GM12865 (cell line): Measurements from ENCODE around the gene KBTBD6.
"Not testable (repeated sequence)": the region's sequence is repeated elsewhere in the genome, so short reads cannot be mapped to it uniquely, and the experiment has no call there.

Experiments used
- DNase-seq: peaks from one replicate; pipeline ENCODE4 v3.0.0; 2010; ENCODE audit warnings: low read depth
- H3K4me3 ChIP-seq: 2 replicates; pipeline ENCODE4 v1.5.1; 2011; ENCODE audit warnings: mild to moderate bottlenecking, low read depth, low read length, control low read depth
- TF ChIP-seq, protein P1 (sequence below): IDR thresholded peaks from 2 replicates; pipeline ENCODE4 v1.5.1; 2011; ENCODE audit warnings: low read length, control low read depth, low read depth, inconsistent platforms; ENCODE audit not compliant: insufficient read depth; ENCODE audit errors: missing control alignments

The KBTBD6 gene

DNA sequence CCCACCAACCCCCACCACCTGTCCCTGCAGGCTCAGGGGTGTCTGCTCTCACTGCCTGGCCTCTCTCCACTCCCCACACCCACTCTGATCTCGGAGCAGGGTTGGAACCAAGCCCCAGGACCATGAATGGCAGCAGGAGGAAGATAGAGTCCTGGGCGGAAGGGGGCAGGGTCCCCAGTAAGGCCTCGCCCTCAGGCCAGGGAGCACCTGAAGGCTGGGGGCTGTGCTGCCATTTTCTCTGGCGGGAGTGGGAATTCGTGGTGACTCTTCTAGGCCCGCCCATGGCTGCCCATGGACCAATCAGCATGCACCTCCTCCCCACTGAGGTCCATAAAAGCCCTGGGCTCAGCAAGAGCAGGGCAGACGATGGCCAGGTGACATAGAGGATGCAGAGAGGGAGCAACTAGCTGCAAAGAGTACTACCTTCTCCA, 25.0 kb downstream of the KBTBD6 start:
- no peak overlapping the region for H3K4me3 ChIP-seq
- TF ChIP-seq, protein P1, sequence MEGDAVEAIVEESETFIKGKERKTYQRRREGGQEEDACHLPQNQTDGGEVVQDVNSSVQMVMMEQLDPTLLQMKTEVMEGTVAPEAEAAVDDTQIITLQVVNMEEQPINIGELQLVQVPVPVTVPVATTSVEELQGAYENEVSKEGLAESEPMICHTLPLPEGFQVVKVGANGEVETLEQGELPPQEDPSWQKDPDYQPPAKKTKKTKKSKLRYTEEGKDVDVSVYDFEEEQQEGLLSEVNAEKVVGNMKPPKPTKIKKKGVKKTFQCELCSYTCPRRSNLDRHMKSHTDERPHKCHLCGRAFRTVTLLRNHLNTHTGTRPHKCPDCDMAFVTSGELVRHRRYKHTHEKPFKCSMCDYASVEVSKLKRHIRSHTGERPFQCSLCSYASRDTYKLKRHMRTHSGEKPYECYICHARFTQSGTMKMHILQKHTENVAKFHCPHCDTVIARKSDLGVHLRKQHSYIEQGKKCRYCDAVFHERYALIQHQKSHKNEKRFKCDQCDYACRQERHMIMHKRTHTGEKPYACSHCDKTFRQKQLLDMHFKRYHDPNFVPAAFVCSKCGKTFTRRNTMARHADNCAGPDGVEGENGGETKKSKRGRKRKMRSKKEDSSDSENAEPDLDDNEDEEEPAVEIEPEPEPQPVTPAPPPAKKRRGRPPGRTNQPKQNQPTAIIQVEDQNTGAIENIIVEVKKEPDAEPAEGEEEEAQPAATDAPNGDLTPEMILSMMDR, result no peak
- no peak for DNase-seq

DNA sequence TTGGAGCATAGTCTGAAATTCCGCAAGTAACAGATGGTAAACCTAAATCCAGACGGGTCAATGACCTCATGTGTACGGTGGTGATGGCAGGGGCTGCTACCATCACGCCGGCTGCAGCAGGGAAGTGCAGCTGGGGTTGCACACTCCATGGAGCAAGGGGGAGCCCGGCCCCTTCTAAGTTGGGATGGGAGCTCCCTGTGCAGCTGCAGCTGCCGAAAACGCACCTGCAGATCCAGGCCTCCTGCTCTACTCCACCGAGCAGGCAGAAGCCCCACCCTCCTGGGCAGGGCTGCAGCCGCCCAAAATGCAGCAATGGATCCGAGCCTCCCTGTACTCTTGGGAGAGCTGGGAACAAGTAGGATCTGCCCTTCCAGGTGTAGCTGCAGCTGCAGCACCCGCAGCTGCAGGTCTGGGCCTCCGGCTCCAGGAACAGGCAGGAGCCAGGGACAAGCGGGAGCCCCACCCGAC, 25.5 kb downstream of the KBTBD6 start:
- TF ChIP-seq, protein P1, result no peak
- DNase-seq, result no peak
- no peak overlapping the region for H3K4me3 ChIP-seq

DNA sequence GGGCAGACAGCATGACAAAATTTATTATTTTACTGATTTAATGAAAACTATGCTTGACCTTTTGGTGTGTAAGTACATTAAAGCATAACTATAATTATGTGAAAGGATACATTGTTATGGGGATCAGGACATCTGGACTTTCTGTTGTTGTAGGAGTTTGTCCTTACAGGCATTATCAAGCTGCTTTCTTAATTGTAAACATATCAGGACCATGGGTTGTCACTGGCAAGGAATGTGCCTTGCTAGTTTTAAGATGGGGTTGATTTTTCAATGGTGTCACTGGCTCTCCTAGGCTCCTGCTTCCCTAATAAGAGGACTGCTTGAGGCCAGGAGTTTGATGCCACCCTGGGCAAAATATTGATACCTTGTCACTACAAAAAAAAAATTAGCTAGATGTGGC, 32.6 kb downstream of the KBTBD6 start:
- TF ChIP-seq, protein P1, result no peak
- DNase-seq, result no peak
- no peak overlapping the region for H3K4me3 ChIP-seq

DNA sequence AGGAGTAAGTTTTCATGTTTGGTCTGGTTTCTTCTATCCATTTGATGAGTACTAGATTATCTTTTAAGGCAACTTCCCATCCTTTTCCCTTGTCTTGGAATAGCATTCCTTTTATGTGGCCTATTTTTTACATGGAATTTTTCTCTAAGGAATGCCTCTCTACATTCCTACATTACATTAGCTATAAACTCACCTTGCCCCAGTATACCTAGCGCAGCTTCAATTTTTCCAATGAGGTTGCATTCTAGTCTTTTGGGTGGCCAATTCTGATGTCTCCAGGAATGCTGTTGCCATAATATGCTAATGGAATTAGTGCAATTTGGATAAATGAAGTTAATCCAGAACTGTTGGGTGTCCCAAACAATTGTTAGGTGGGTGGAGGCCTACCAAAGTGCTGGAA, 33.8 kb downstream of the KBTBD6 start:
- H3K4me3 ChIP-seq, result no peak overlapping the region
- TF ChIP-seq, protein P1, result no peak
- DNase-seq, result no peak

DNA sequence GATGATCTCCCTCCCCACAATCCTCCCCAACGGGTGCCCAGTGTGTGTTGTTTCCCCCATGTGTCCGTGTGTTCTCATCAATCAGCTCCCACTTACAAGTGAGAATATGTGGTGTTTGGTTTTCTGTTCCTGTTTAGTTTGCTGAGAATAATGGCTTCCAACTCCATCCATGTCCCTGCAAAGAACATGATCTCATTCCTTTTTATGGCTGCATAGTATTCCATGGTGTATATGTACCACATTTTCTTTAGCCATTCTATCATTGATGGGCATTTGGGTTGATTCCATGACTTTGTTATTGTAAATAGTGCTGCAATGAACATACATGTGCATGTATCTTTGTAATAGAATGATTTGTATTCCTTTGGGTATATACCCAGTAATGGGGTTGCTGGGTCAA, 36.9 kb downstream of the KBTBD6 start:
- H3K4me3 ChIP-seq, DNase-seq: not testable (repeated sequence)

DNA sequence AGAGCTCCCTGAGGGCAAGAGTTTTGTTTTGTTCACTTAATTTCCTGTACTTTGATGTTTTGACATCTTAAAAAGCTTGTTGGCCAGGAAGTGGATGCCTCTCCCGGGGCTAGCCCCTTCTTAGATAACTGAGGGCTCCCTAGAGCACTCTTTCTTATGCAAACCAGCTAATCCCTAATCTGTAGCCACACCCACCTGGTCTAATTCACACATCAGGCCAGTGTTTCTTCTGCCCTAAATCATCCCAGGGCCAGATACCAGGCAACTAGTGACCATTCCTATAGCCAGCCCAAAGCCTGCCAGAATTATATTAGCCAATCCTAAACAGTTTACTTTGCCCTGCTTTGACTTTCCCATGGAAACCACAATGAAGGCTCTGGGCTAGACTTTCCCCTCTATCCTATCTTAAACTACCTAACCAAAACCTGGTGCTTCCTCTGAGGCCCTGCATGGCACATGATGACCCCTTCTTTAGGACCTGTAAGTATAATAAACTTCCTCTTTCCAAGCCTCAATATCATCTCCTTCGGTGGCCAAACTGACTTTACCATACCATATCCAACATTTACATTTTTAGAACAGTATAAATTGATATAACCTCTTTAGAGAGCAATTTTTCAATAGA, 46.5 kb downstream of the KBTBD6 start:
- DNase-seq, result no peak
- TF ChIP-seq, protein P1, result no peak
- no peak overlapping the region for H3K4me3 ChIP-seq

DNA sequence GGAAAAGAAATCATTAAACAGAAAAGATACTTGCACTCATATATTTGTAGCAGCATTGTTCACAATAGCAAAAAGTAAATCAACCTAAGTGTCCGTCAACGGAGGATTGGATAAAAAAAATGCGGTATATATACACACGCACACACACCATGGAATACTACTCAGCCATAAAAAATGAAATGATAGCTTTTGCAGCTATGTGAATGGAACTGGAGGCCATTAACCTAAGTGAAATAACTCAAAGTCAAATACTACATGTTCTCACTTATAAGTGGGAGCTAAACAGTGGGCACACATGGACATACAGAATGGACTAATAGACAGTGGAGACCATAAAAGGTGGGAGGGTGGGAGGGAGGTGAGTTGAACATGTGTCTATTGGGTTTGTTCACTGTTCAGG, 52.9 kb downstream of the KBTBD6 start:
- no peak for DNase-seq
- TF ChIP-seq, protein P1, result no peak

More for the DNA sequence above, 52.9 kb downstream of the KBTBD6 start:
- H3K4me3 ChIP-seq, result no peak overlapping the region
